Activated T-helper 9 cell treated with anti-CD3 and anti-CD28 coated beads, Interleukin-2, amount 50 U/mL, for 16 hours (primary cell): ENCODE data around the gene ZBTB7B.
A peak's percentile ranks its signal among the peaks of the same experiment; 100 is the strongest.

ENCODE experiments used
- DNase-seq: peaks from one replicate; pipeline ENCODE4 v3.0.0-alpha.2; 2020; ENCODE audit warnings: low read depth

Gene ZBTB7B

GRCh38 chr1:155061381-155062150 is 59.0 kb downstream of the ZBTB7B start:
- peak; percentile 89 for DNase-seq

DNA sequence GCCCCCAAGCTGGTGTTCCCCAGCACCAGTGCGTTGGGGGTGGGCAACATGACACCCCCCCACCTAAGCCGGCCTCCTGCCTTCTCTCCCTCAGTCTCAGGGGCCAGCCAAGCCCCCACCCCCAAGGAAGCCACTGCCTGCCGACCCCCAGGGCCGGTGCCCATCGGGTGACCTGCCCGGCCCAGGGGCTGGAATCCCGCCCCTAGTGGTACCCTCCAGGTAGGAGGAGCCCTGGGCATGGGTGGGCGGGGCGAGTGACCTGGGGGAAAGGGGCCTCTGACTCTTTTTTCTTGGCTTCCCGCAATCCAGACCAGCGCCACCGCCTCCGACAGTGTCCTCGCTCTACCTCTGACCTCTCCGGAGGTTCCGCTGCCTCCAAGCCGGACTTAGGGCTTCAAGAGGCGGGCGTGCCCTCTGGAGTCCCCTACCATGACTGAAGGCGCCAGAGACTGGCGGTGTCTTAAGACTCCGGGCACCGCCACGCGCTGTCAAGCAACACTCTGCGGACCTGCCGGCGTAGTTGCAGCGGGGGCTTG is 59.6 kb downstream of the ZBTB7B start:
- no peak for DNase-seq

DNA sequence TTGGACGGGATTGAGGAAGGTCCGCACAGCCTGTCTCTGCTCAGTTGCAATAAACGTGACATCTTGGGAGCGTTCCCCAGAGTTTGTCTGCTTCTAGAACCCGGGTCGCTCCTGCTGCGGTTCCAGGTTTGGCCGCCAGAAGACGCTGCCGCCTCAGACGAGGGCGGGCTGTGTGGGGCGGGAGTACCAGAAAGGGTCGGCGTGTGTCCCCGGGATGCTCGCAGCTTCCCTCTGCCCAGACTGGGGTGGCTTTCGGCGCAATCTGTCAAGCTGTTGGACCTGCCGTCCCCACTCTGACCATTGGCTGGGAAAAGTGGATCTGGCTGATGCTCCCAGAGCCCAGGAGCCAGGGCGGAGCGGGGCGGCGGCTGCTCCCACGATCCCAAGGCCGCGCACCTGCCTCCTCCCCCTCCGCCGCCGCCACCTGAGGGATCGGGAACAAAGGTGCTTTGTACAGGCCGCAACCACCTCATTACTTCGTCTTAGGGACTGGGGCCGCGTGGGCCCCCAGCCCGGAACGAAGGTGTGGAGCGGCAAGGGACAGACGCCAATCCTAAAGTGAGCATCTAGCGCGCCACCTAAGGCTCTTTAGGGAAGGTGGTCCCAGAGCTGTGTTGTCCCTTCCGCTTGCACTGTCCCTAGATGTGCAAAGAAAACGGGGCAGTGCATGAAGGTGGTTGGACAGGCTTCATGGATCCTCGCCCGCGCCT is 60.3 kb downstream of the ZBTB7B start:
- peak; percentile 55 for DNase-seq

- DNase-seq = peak; percentile 71
These were observed 61.0 kb downstream of the ZBTB7B start, which contains the start of gene EFNA4 for GRCh38 chr1:155063550-155064110. TSS of gene EFNA4 (plus strand) at chr1:155063740. CDS start at chr1:155063824, 84 bp downstream.

GRCh38 chr1:155064111-155064831 is 61.7 kb downstream of the ZBTB7B start:
- DNase-seq = no peak

GRCh38 chr1:155064832-155065429 is 62.3 kb downstream of the ZBTB7B start:
- no peak for DNase-seq

GRCh38 chr1:155066777-155067176 is 64.2 kb downstream of the ZBTB7B start:
- DNase-seq = no peak
